HUES48 (cell line): ENCODE data around the gene SLCO4A1.

Source experiments
- H3K27ac ChIP-seq: one replicate; pipeline ENCODE4 v1.7.0; 2013; ENCODE audit warnings: low read depth, low read length, inconsistent platforms
- H3K27me3 ChIP-seq: 2 replicates; pipeline ENCODE4 v1.6.1; 2013; ENCODE audit warnings: mild to moderate bottlenecking, low read length; ENCODE audit not compliant: control insufficient read depth, insufficient read depth
- H3K36me3 ChIP-seq: 2 replicates; pipeline ENCODE4 v1.6.1; 2013; ENCODE audit warnings: low read length; ENCODE audit not compliant: control insufficient read depth, insufficient read depth
- H3K4me1 ChIP-seq: 2 replicates; pipeline ENCODE4 v1.6.1; 2013; ENCODE audit warnings: mild to moderate bottlenecking, low read length; ENCODE audit not compliant: control insufficient read depth, insufficient read depth
- H3K4me3 ChIP-seq: 2 replicates; pipeline ENCODE4 v1.5.1; 2013; ENCODE audit warnings: mild to moderate bottlenecking, low read depth, low read length
- H3K9ac ChIP-seq: 2 replicates; pipeline ENCODE4 v1.6.1; 2013; ENCODE audit warnings: mild to moderate bottlenecking, low read depth, low read length, moderate library complexity
- H3K9me3 ChIP-seq: 2 replicates; pipeline ENCODE4 v1.6.1; 2013; ENCODE audit warnings: low read length; ENCODE audit not compliant: control insufficient read depth, insufficient read depth

SLCO4A1 gene

DNA sequence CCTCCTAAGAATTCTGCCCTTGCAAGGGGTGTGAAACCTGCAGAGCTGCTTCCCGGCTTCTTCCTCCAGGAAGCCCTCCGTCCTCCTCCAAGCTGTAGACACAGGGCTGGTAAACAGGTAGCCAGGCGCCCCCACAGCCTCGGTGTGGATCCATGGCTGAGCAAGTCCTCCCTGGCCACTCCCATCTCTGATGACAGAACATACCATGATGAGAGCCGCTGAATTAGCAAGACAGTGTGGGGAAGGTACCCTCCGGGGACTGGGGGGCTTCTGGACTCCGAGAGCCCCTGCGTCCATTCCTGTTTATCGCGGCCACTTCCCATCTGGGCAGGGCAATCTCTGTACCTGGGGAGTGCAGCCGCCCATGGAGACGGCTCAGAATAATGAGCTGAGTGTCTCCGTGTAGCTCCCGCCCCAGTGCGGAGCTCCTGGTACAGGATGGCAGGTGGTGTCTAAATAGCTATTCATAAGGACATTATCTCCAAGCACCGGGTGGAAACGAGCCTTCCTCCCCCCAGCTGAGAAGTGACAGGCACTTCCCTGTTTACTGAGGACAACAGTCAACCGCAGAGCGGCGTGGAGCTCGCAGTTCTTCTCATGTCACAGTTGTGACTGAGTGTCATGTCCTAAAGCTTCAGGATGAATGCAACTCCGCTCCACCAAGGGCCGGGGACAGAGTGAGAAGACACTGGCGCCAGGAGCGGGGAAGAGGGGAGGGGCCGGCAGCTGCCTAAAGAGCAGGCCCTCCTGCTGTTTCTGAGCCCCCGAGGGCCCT, 43.7 kb downstream of the SLCO4A1 start:
- Histone ChIP-seq H3K9ac (no peak overlapping the region), H3K4me3 (no peak overlapping the region), H3K36me3 (no peaks in the 10 kb centered on the region), H3K27me3 (no peaks in the 10 kb centered on the region), H3K27ac (peak overlapping the region; percentile 40), H3K9me3 (no peaks in the 10 kb centered on the region), H3K4me1 (peaks cover 5% of the 10 kb centered on the region; the same call in 1 of the 2 replicates)

DNA sequence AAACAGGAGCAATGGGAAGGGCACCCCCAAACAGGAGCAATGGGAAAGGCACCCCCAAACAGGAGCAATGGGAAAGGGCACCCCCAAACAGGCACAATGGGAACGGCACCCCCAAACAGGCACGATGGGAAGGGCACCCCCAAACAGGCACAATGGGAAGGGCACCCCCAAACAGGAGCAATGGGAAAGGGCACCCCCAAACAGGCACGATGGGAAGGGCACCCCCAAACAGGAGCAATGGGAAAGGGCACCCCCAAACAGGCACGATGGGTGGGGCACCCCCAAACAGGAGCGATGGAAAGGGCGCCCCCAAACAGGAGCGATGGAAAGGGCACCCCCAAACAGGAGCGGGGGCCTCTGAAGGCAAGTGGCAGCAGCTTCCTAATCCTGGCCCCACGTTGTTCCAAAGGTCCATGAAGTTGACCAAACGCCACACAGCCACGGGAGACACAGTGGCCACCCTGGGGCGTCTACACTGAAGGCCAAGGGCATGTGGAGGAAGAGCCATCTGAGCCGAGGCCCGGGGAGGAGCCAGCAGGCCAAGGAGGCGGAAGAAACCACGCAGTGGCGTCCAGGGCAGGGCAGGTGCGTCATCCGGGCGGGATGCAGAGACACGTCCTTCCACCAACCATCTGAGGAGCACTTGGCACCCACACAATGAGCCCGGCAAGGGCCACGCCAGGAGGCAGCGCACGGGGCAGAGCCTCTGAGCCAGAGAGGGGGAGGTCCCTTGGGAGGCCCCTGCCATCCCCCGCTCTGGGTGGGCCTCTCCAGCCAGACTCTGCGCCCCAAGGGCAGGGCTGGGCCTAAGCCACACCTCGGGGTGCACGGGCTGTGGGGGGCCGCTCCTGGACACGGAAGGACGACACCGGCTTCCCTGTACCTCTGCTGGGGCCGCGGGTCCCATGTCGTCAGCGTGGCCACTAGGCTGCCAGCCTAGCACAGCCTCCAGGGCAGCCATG, 44.8 kb downstream of the SLCO4A1 start:
- no peak overlapping the region for H3K27ac ChIP-seq
- no peaks in the 10 kb centered on the region for H3K9me3 ChIP-seq
- H3K4me1 ChIP-seq = peaks cover 5% of the 10 kb centered on the region; the same call in 1 of the 2 replicates
- no peaks in the 10 kb centered on the region for H3K27me3 ChIP-seq
- no peak overlapping the region for H3K9ac ChIP-seq
- no peak overlapping the region for H3K4me3 ChIP-seq
- no peaks in the 10 kb centered on the region for H3K36me3 ChIP-seq

DNA sequence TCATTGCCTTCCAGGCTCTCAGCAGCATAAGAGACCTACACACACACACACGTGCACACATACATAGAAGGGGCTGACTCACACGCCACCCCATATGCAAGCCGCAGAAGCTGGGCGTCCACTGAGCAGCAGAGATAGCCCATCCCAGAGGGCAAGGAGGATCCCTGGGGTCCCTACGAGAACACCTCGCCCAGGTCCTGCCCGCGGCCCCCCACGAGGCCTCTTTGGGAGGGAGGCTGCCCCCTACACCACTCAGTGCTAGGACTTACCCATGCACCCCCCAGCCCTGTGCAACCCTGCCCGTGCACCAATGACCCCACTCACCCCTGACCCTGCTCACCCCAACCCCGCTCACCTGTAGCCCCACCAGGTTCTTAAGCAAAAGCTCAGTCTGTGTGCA, 45.8 kb downstream of the SLCO4A1 start:
- H3K27ac ChIP-seq = no peak overlapping the region
- H3K4me3 ChIP-seq = no peak overlapping the region
- no peak overlapping the region for H3K9ac ChIP-seq
- H3K27me3 ChIP-seq = no peaks in the 10 kb centered on the region
- no peaks in the 10 kb centered on the region for H3K9me3 ChIP-seq
- no peaks in the 10 kb centered on the region for H3K36me3 ChIP-seq
- H3K4me1 ChIP-seq = peaks cover 5% of the 10 kb centered on the region; the same call in 1 of the 2 replicates

DNA sequence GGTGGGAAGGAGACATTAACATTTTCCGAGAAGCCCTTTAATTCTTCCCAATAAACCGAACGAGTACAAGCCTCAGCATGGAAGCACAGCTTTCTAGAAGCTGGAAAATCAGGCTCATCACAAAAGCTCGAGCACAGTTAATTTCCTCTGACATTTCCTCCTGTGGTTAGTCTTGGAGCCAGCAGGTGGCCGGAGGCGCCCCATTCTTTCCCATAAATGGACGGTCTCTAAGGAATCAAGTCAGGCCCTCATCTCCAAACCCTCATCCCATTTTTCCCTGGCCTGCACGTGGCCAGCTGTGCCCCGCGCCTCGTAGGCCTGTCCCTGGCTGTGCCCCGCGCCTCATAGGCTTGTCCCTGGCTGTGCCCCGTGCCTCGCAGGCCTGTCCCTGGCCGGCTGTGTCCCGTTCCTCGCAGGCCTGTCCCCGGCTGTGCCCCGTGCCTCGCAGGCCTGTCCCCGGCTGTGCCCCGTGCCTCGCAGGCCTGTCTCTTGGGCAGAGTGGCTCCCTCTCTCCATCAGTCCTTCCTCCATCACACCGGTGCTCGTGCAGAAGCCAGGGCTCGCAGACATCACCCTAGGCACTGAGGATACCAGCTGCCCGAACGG, 46.7 kb downstream of the SLCO4A1 start:
- H3K4me1 ChIP-seq = peaks cover 5% of the 10 kb centered on the region; the same call in 1 of the 2 replicates
- H3K9ac ChIP-seq = no peak overlapping the region
- no peak overlapping the region for H3K4me3 ChIP-seq
- no peaks in the 10 kb centered on the region for H3K9me3 ChIP-seq
- H3K36me3 ChIP-seq = no peaks in the 10 kb centered on the region
- no peaks in the 10 kb centered on the region for H3K27me3 ChIP-seq
- no peak overlapping the region for H3K27ac ChIP-seq

DNA sequence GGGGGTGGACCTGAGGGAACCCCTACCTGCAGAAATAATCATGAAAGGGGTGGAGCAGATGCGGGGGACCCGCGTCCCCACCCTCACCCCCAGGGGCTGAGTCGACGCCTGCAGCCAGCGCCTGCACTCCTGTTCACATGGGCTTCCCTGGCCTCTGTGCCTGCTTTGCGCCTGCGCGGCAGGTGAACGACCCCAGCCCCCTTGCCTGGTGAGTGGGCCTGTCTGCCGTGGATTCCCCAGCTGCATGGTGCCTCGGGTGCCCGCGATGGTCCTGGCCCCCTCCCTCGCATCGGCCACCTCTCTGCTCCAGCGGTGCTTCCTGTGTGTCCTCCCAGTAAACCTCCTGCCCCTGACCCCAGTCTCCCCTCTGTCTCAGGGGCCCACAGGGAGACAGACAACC, 47.6 kb downstream of the SLCO4A1 start:
- Histone ChIP-seq H3K4me3 (no peak overlapping the region), H3K27me3 (no peaks in the 10 kb centered on the region), H3K36me3 (no peaks in the 10 kb centered on the region), H3K9ac (no peak overlapping the region), H3K4me1 (peaks cover 5% of the 10 kb centered on the region; the same call in 1 of the 2 replicates), H3K27ac (no peak overlapping the region), H3K9me3 (no peaks in the 10 kb centered on the region)

DNA sequence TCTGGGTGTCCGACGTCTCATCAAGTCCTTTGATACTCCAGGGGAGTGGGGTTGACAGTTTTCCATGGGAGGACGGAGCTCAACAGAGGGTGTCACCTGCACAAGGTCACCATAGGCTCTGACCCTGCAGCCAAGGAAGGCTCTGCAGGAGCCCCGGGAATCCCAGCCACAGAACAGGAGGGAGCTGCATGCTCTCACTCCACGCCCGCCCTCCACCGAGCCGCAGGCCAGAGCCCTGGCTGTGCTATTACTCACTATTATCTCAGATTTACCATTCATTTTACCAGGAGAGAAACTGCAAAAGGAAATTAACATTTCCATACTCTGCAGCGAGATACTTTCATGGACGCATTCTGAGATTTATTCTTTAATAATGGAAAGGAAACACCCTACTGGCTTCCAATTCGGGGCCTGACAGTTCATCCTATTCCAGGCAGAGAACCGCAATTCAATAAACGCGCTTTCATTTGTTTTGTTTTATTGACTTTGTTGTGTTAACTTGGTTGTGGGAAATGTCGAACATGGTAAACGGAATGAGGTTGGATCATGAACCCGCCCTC, 48.0 kb downstream of the SLCO4A1 start:
- Histone ChIP-seq H3K4me3 (no peak overlapping the region), H3K4me1 (peaks cover 5% of the 10 kb centered on the region; the same call in 1 of the 2 replicates), H3K36me3 (no peaks in the 10 kb centered on the region), H3K27ac (no peak overlapping the region), H3K27me3 (no peaks in the 10 kb centered on the region), H3K9me3 (no peaks in the 10 kb centered on the region), H3K9ac (no peak overlapping the region)

DNA sequence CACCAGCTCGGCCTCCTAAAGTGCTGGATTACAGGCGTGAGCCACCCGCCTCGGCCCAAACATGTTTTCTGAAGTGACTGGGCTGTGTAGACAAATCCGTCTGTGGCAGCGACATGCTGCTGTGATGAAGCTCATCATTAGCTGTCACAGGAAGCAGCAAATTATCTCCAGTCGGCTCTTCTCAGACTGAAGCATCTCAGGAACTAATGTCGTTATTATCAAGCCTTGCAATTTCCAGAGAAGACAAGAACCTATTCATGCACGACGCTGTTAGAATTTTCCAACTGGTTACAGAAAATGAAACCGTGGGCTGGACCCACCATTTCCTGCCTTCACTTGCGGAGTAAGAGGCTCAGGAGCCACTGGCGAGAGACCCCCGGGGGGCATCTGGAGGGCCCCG, 49.2 kb downstream of the SLCO4A1 start:
- H3K36me3 ChIP-seq = no peaks in the 10 kb centered on the region
- H3K9me3 ChIP-seq = no peaks in the 10 kb centered on the region
- no peaks in the 10 kb centered on the region for H3K4me1 ChIP-seq
- H3K4me3 ChIP-seq = no peak overlapping the region
- no peak overlapping the region for H3K9ac ChIP-seq
- no peak overlapping the region for H3K27ac ChIP-seq
- no peaks in the 10 kb centered on the region for H3K27me3 ChIP-seq

DNA sequence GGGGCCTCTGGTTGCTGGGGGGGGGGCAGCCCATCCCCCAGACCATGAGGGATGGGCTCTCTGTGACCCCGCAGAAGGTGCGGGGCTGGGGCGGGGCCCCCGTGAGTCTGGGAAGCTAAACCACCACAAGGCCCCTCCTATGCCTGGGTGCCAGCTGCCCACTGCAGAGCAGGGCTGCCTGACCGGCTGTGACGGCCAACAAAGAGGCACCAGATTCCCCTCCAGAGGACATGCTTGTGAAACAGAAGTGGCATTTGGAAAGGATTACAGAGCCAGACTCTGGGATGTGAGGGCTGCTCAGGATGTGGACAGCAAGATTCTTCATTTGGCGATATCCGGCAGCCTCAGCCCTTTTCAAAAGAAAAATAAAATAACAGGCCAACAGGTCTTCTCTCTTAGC, 49.9 kb downstream of the SLCO4A1 start:
- no peaks in the 10 kb centered on the region for H3K27me3 ChIP-seq
- no peak overlapping the region for H3K9ac ChIP-seq
- no peak overlapping the region for H3K4me3 ChIP-seq
- no peaks in the 10 kb centered on the region for H3K4me1 ChIP-seq
- no peak overlapping the region for H3K27ac ChIP-seq
- H3K36me3 ChIP-seq = no peaks in the 10 kb centered on the region
- no peaks in the 10 kb centered on the region for H3K9me3 ChIP-seq

DNA sequence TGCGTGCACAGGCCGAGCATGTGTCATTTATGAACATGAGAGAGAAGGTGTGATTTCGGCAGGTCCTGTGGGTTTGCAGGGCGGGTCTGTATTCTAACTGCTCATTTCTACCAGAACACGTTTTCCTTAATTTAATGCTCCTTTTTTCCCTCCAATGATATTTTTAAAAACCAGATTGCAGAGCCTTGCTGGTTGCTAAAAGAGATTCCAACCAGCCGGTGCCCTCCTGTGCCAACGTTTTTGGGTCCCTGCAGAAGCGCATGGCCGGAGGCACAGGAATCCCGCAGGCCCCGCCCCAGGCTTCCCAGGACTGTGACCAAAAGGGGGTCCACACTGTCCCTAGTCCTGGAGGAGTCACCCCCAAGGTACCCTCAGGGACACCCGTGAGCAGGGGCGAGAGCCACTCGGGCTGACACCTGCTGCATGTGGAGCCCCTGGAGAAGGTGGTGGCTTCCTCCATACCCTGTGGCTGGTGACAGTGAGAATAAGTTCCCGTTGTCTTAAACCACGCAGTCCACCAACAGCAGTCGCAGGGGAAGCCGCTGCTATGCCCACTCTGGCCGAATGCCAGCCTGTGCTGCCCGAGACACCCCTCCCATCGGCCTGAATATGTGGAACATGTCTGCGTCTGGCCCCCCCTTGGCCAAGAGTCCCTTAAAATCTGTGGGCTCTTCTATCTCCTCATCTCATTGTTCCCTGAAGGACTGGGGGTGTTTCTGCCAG, 50.7 kb downstream of the SLCO4A1 start:
- H3K9ac ChIP-seq = no peak overlapping the region

DNA sequence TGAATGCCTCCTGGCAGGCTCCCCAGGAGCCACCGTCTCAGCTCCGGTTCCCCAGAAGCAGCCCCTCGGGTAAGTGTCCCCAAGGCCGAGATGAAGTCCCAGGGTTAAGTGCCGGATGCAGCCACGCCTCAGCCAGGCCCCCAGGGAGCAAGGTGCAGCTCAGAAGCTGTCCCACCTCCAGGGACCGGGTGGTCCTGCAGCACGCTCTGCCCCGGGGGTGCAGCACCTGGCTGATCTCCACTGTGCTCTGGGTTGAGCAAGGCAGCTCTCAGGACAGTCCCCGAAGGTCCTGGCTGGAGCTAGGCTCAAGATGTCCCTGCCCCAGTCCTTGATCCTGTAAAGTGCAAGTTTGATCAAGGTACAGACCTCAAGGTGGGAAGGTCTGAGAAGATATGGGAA, 51.2 kb downstream of the SLCO4A1 start:
- Histone ChIP-seq H3K9ac (no peak overlapping the region), H3K27ac (no peak overlapping the region), H3K27me3 (no peaks in the 10 kb centered on the region), H3K4me1 (no peaks in the 10 kb centered on the region), H3K4me3 (no peak overlapping the region), H3K9me3 (no peaks in the 10 kb centered on the region), H3K36me3 (no peaks in the 10 kb centered on the region)

More for the DNA sequence above, 50.7 kb downstream of the SLCO4A1 start:
- Histone ChIP-seq H3K9me3 (no peaks in the 10 kb centered on the region), H3K36me3 (no peaks in the 10 kb centered on the region), H3K4me3 (no peak overlapping the region), H3K27ac (no peak overlapping the region), H3K27me3 (no peaks in the 10 kb centered on the region), H3K4me1 (no peaks in the 10 kb centered on the region)
